HG02884 (cell line): ENCODE results near the gene UBAC1.

ENCODE experiments used
- ATAC-seq: cut with Tn5 transposase; IDR thresholded peaks from one replicate; pipeline ENCODE4 v1.9.1; 2021; ENCODE audit warnings: mild to moderate bottlenecking, moderate library complexity; ENCODE audit not compliant: unreplicated experiment

UBAC1 gene

GRCh38 chr9:135994501-135995192, 33.5 kb upstream of the UBAC1 start:
- no peak for ATAC-seq

GRCh38 chr9:135993765-135994500, 32.8 kb upstream of the UBAC1 start:
- ATAC-seq, result no peak

- ATAC-seq, result no peak
Observed at GRCh38 chr9:135993409-135993742, 32.2 kb upstream of the UBAC1 start.

GRCh38 chr9:135992486-135993408, 31.6 kb upstream of the UBAC1 start:
- ATAC-seq, result no peak

- ATAC-seq, result no peak
Observed at GRCh38 chr9:135991771-135992170, 30.6 kb upstream of the UBAC1 start.

GRCh38 chr9:135990468-135991429, 29.6 kb upstream of the UBAC1 start:
- no peak for ATAC-seq

GRCh38 chr9:135989722-135990467, 28.7 kb upstream of the UBAC1 start:
- ATAC-seq, result no peak

GRCh38 chr9:135989157-135989556, 28.0 kb upstream of the UBAC1 start:
- no peak for ATAC-seq

- ATAC-seq, result no peak
Observed at GRCh38 chr9:135988493-135988892, 27.3 kb upstream of the UBAC1 start.

GRCh38 chr9:135987838-135988404, 26.7 kb upstream of the UBAC1 start:
- ATAC-seq, result no peak

GRCh38 chr9:135986605-135987004, 25.4 kb upstream of the UBAC1 start:
- no peak for ATAC-seq

- no peak for ATAC-seq
Observed at GRCh38 chr9:135985889-135986288, 24.7 kb upstream of the UBAC1 start.

- no peak for ATAC-seq
Observed at GRCh38 chr9:135985459-135985774, 24.2 kb upstream of the UBAC1 start.

GRCh38 chr9:135984072-135984710, 23.0 kb upstream of the UBAC1 start:
- ATAC-seq, result no peak

- ATAC-seq, result no peak
Observed at GRCh38 chr9:135983208-135984071, 22.3 kb upstream of the UBAC1 start.

- no peak for ATAC-seq
Observed at GRCh38 chr9:135982499-135983207, 21.5 kb upstream of the UBAC1 start.

- ATAC-seq, result no peak
Observed at GRCh38 chr9:135980926-135981630, 19.9 kb upstream of the UBAC1 start.
